PFSK-1 (cell line): ENCODE results near the gene SPACDR.

Experiments
- FOXP2 ChIP-seq: optimal IDR thresholded peaks from 2 replicates; pipeline ENCODE3; 2011; ENCODE audit warnings: borderline replicate concordance, control low read depth, inconsistent platforms; ENCODE audit not compliant: insufficient read depth; ENCODE audit errors: extremely low read length, extremely low read depth
- POLR2AphosphoS5 ChIP-seq: IDR thresholded peaks from 2 replicates; pipeline ENCODE4 v1.6.1; 2012; ENCODE audit warnings: low read depth, mild to moderate bottlenecking, control low read depth, low read length, moderate library complexity
- SIN3A ChIP-seq: IDR thresholded peaks from 2 replicates; pipeline ENCODE4 v1.6.1; 2012; ENCODE audit warnings: mild to moderate bottlenecking, low read length, moderate library complexity, borderline replicate concordance; ENCODE audit not compliant: insufficient read depth
- TAF1 ChIP-seq: IDR thresholded peaks from 2 replicates; pipeline ENCODE4 v1.6.1; 2012; ENCODE audit warnings: low read length, control low read depth, borderline replicate concordance; ENCODE audit not compliant: insufficient read depth
- TF ChIP-seq, protein P1 (sequence below), 2 experiments: IDR thresholded peaks; 2 replicates each; pipeline versions ENCODE4 v1.6.1 to v1.8.0; 2011 to 2012; ENCODE audit warnings: low read depth in 2 of 2, low read length in 2 of 2, control low read depth in 1 of 2, inconsistent platforms in 1 of 2, mild to moderate bottlenecking in 1 of 2, moderate library complexity in 1 of 2; ENCODE audit not compliant: insufficient read depth in 1 of 2

SPACDR gene

DNA sequence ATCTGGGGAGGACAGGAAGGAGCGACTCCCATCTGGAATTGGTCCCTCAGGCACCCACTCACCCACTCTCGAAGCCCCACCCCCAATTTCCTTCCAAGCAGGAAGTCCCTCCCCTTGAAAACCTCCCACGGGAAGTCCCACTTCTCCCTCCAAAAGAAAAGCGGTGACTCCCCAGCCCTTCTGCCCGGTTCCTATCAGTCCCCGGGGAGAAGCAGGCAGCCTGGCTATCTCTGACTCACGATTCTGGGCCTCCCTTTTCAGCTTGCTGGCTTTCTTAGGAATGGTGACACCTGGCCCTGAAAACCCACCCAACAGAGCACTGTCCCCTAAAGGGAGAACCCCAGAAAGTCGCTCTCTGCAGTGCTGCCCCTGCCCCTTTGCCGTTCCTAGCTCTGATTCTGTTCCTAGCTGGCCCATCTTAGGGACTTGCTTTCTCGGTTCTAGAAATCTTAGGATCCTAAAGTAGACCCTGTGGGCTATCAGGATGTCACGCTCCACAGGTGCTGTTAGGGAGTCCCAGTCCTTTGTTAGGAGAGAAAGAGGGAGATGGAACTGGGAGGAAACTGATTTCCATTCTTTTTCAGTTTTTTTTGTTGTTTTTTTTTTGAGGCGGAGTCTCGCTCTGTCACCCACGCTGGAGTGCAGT lies 8.9 kb upstream of the SPACDR start:
- TF ChIP-seq SIN3A (no peak), TAF1 (no peak), FOXP2 (no peak), POLR2AphosphoS5 (no peak)
- TF ChIP-seq, protein P1, sequence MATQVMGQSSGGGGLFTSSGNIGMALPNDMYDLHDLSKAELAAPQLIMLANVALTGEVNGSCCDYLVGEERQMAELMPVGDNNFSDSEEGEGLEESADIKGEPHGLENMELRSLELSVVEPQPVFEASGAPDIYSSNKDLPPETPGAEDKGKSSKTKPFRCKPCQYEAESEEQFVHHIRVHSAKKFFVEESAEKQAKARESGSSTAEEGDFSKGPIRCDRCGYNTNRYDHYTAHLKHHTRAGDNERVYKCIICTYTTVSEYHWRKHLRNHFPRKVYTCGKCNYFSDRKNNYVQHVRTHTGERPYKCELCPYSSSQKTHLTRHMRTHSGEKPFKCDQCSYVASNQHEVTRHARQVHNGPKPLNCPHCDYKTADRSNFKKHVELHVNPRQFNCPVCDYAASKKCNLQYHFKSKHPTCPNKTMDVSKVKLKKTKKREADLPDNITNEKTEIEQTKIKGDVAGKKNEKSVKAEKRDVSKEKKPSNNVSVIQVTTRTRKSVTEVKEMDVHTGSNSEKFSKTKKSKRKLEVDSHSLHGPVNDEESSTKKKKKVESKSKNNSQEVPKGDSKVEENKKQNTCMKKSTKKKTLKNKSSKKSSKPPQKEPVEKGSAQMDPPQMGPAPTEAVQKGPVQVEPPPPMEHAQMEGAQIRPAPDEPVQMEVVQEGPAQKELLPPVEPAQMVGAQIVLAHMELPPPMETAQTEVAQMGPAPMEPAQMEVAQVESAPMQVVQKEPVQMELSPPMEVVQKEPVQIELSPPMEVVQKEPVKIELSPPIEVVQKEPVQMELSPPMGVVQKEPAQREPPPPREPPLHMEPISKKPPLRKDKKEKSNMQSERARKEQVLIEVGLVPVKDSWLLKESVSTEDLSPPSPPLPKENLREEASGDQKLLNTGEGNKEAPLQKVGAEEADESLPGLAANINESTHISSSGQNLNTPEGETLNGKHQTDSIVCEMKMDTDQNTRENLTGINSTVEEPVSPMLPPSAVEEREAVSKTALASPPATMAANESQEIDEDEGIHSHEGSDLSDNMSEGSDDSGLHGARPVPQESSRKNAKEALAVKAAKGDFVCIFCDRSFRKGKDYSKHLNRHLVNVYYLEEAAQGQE (IDR thresholded peaks at IDR 0.05; ENCODE audit: insufficient read depth in 1 of 2, low read depth in 2 of 2, low read length in 2 of 2): no peak

DNA sequence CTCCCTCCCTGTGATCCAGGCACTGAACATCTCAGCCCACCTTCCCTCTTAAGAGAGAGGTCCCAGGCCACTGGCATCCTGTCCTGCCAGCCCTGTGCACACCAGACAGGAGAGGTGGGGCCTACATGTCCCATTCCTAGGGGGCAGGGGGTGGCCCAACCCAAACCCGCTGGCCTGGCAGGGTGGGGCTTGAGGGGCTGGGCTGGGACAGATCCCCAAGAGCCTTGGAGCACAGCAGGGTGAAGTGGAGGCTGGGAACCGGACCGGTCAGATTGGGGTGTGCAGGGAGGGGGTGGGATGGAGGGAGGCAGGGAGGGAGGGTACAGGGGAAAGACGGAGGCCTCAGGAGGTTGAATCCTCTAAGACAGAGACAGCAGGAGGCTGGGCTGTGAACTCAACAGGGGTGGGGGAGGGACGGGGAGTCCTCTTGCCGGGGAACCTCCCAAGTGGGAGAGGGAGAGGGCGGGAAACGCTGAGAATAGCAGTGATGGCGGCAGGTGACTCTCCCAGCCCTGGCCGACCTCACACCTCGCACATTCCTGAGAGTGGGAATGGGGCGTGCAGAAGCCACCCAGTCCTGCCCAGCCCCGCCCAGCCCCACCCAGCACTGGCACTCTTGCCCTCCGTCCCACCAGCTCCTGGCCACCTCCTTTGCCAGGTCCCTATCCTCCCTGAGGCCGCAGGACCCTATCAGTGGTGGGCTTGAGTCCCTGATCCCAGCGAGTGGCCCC lies 8.2 kb upstream of the SPACDR start:
- TF ChIP-seq FOXP2 (no peak), TAF1 (no peak), POLR2AphosphoS5 (no peak), SIN3A (no peak)
- TF ChIP-seq, protein P1 (IDR thresholded peaks at IDR 0.05; ENCODE audit: insufficient read depth in 1 of 2, low read depth in 2 of 2, low read length in 2 of 2): no peak

DNA sequence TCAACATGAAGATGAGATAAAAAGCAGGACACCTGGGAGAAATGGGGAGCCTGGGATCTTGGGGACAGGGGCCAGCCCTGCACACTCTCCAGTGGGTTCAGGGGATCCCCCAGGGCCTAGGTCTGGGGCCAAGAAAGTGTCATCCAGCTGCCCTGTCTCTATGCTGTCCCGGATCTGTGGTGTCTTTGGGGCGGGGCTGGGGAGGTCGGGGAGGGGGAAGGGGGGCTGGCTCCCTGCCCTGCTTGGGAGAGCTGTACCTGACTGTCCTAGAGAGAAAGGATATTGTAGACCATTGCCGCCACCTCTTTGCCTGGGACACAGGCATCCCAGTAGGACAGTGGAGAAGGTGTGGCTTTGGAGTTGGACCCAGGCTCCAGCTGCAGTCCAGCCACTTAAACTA lies 7.0 kb upstream of the SPACDR start:
- TF ChIP-seq, protein P1 (IDR thresholded peaks at IDR 0.05; ENCODE audit: insufficient read depth in 1 of 2, low read depth in 2 of 2, low read length in 2 of 2): no peak
- no peak for TF ChIP-seq TAF1
- no peak for TF ChIP-seq FOXP2
- no peak for TF ChIP-seq SIN3A
- TF ChIP-seq POLR2AphosphoS5: no peak

DNA sequence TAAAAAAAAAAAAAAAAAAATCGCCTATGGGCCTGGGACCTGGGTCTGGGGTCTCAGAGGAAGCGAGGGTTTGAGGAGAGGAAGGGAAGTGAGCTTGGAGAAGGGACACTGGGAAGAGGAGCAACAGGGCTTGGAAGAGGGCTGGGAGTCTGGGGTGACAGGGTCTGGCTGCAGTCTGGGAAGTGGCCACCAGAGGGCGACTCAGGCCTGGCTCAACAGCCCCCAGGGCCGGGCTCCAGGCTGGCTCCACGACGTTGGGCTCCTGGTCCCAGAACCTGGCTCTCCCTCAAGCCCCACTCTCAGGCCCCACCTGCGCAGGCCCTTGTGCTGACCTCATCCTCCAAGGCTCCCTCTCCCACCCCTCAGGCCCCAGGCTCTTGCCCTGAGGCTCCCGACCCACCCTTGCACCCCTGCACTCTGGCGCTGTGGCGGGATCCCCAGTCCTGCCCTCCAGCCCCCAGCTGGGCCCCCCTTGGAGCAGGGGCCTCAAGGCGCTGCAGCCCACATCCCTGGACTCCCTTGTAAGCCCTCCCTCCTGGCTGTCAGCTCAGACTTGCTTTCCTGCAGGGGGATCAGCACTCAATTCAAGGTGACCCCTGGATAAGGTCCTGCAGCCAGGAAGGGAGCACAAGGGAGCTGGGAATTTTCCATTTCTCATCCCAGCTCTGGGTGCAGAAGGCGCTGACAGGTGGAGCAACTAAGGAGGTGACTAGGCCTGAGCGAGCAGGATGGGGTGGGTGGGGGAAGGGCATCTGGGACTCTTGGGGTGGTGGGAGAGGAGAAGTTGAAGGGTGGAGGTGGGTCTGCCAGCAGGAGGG lies 5.4 kb upstream of the SPACDR start:
- TF ChIP-seq, protein P1 (IDR thresholded peaks at IDR 0.05; ENCODE audit: insufficient read depth in 1 of 2, low read depth in 2 of 2, low read length in 2 of 2): no peak
- TF ChIP-seq TAF1 (no peak), SIN3A (no peak), POLR2AphosphoS5 (no peak), FOXP2 (no peak)
